Esophagus muscularis mucosa (tissue), 3 donors: ENCODE results near the gene SYTL2.

ENCODE experiments used
- CTCF ChIP-seq, 3 experiments: fragments of 200-600 bp in 2 of 3; fragments of 450-650 bp in 1 of 3; sonication (generic) in 2 of 3; IDR thresholded peaks; one replicate each; pipeline ENCODE4 v1.5.1; 2017 to 2019; ENCODE audit warnings: antibody characterized with exemption in 3 of 3, mild to moderate bottlenecking in 2 of 3, moderate library complexity in 1 of 3
- POLR2A ChIP-seq: fragments of 450-650 bp; IDR thresholded peaks from one replicate; pipeline ENCODE4 v1.6.1; 2017; ENCODE audit warnings: antibody characterized with exemption, moderate library complexity, mild to moderate bottlenecking, low read depth
- POLR2AphosphoS5 ChIP-seq, 2 donors: sonication (generic); formaldehyde crosslinking; IDR thresholded peaks; one replicate each; pipeline ENCODE4 v1.6.1; 2017; ENCODE audit warnings: antibody characterized with exemption in 2 of 2

- TF ChIP-seq CTCF (IDR thresholded peaks at IDR 0.05) (no peak), POLR2A (no peak), POLR2AphosphoS5 (IDR thresholded peaks at IDR 0.05) (no peak)
Measured at GRCh38 chr11:85658180-85658579, 152.8 kb downstream of the SYTL2 start.
